Measurements from ENCODE around the gene PDE2A. TPM values are rescaled to one million over a fixed set of nuclear protein-coding genes. Genes with fewer than 3 reads are reported as not detected.

Gene PDE2A
- total RNA-seq, 1 experiment from 2014 or later: 9.6 TPM

DNA sequence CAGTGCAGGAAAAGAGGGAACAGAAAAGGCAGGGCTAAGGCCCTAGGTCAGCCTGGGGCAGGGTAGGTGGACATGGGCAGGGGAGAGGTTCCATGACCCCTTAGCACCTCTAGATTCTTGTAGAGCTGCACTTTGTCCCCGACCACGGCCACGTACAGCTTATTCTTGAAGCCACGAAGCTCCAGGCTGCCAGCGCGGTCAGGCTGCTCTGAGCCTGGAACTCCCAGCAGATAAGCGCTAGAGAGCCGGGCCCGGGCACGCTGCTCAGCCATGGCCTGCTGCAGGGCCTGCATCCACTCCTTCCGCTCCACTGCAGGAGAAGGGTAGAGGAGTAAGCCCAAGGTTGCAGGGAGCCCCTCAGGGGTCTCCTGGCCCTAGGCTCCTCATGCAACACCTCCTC, 36.1 kb upstream of the PDE2A start:
- peaks cover 8% of the 10 kb centered on the region; the same call in 1 of the 2 replicates for H3K36me3 ChIP-seq (ENCODE audit: low read depth)

GRCh38 chr11:72709478-72710238, 35.4 kb upstream of the PDE2A start:
- no peaks in the 10 kb centered on the region for H3K9me2 ChIP-seq (ENCODE audit: insufficient read depth)
- H2AFZ ChIP-seq: no peak overlapping the region
- no peak overlapping the region for H3K4me3 ChIP-seq
- no peaks in the 10 kb centered on the region; the same call in 1 of the 2 replicates for H3F3A ChIP-seq (ENCODE audit: insufficient read depth, low read depth)
- ChIA-PET POLR2A (ENCODE audit: unreplicated experiment) (interaction anchor here (0.6 kb wide), 1 partner anchor 40 kb away, joined by 4 read pairs; no protein-coding TSS in a partner anchor), CTCF (interaction anchor here (0.5 to 0.6 kb wide), 3 partner anchors 90 to 579 kb away, joined by 5 to 11 read pairs (median 5); no protein-coding TSS in a partner anchor)
- no TSS peak for BruUV-seq (replicated peaks)
- H3K4me1 ChIP-seq (replicated peaks; ENCODE audit: insufficient read depth): no peaks in the 10 kb centered on the region
- H3K27me3 ChIP-seq (ENCODE audit: insufficient read depth, low read depth): no peaks in the 10 kb centered on the region
- TF ChIP-seq, protein P1, sequence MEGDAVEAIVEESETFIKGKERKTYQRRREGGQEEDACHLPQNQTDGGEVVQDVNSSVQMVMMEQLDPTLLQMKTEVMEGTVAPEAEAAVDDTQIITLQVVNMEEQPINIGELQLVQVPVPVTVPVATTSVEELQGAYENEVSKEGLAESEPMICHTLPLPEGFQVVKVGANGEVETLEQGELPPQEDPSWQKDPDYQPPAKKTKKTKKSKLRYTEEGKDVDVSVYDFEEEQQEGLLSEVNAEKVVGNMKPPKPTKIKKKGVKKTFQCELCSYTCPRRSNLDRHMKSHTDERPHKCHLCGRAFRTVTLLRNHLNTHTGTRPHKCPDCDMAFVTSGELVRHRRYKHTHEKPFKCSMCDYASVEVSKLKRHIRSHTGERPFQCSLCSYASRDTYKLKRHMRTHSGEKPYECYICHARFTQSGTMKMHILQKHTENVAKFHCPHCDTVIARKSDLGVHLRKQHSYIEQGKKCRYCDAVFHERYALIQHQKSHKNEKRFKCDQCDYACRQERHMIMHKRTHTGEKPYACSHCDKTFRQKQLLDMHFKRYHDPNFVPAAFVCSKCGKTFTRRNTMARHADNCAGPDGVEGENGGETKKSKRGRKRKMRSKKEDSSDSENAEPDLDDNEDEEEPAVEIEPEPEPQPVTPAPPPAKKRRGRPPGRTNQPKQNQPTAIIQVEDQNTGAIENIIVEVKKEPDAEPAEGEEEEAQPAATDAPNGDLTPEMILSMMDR (conservative IDR thresholded peaks at IDR 0.05): no peak
- no peak for TF ChIP-seq EZH2 (IDR thresholded peaks at IDR 0.05; ENCODE audit: low read depth)
- no peak overlapping the region for H3K4me2 ChIP-seq
- no peaks in the 10 kb centered on the region for H3K79me2 ChIP-seq (ENCODE audit: low read depth)
- H3K27ac ChIP-seq: no peak overlapping the region
- H3K9me3 ChIP-seq (ENCODE audit: insufficient read depth, low read depth): no peaks in the 10 kb centered on the region
- peaks cover 30% of the 10 kb centered on the region for H4K20me1 ChIP-seq (ENCODE audit: insufficient read depth)
- H3K36me3 ChIP-seq (ENCODE audit: low read depth): peaks cover 8% of the 10 kb centered on the region; the same call in 1 of the 2 replicates
- intact Hi-C loops (cut with micrococcal nuclease; ENCODE audit: unreplicated experiment): no loop called here
- DNase-seq: no peak

More for the DNA sequence above, 36.1 kb upstream of the PDE2A start:
- H3K27ac ChIP-seq: no peak overlapping the region
- no peaks in the 10 kb centered on the region for H3K9me2 ChIP-seq (ENCODE audit: insufficient read depth)
- H3K9me3 ChIP-seq (ENCODE audit: insufficient read depth, low read depth): no peaks in the 10 kb centered on the region
- H3K4me3 ChIP-seq: no peak overlapping the region
- BruUV-seq (replicated peaks): no TSS peak
- POLR2A ChIA-PET (ENCODE audit: unreplicated experiment): no interaction called here
- TF ChIP-seq, protein P1 (conservative IDR thresholded peaks at IDR 0.05): no peak
- no peak for TF ChIP-seq EZH2 (IDR thresholded peaks at IDR 0.05; ENCODE audit: low read depth)
- peaks cover 35% of the 10 kb centered on the region for H4K20me1 ChIP-seq (ENCODE audit: insufficient read depth)
- H3K4me1 ChIP-seq (replicated peaks; ENCODE audit: insufficient read depth): no peaks in the 10 kb centered on the region
- CTCF ChIA-PET: no interaction called here
- no peak overlapping the region for H3K4me2 ChIP-seq
- intact Hi-C loops (cut with micrococcal nuclease; ENCODE audit: unreplicated experiment): no loop called here
- no peak overlapping the region for H2AFZ ChIP-seq
- peaks cover 5% of the 10 kb centered on the region for H3F3A ChIP-seq (ENCODE audit: insufficient read depth, low read depth)
- H3K27me3 ChIP-seq (ENCODE audit: insufficient read depth, low read depth): no peaks in the 10 kb centered on the region
- no peaks in the 10 kb centered on the region for H3K79me2 ChIP-seq (ENCODE audit: low read depth)
- DNase-seq: no peak

GRCh38 chr11:72707032-72707431, 32.8 kb upstream of the PDE2A start:
- intact Hi-C loops (cut with micrococcal nuclease; ENCODE audit: unreplicated experiment): no loop called here
- Histone ChIP-seq H3F3A (ENCODE audit: insufficient read depth, low read depth) (no peaks in the 10 kb centered on the region; the same call in 1 of the 2 replicates), H3K36me3 (ENCODE audit: low read depth) (peaks cover 17% of the 10 kb centered on the region; the same call in 1 of the 2 replicates), H4K20me1 (ENCODE audit: insufficient read depth) (peaks cover 23% of the 10 kb centered on the region), H3K4me2 (no peak overlapping the region), H2AFZ (no peak overlapping the region), H3K9me2 (ENCODE audit: insufficient read depth) (no peaks in the 10 kb centered on the region), H3K9me3 (ENCODE audit: insufficient read depth, low read depth) (no peaks in the 10 kb centered on the region), H3K27ac (no peak overlapping the region), H3K79me2 (ENCODE audit: low read depth) (no peaks in the 10 kb centered on the region), H3K4me1 (replicated peaks; ENCODE audit: insufficient read depth) (no peaks in the 10 kb centered on the region), H3K27me3 (ENCODE audit: insufficient read depth, low read depth) (no peaks in the 10 kb centered on the region), H3K4me3 (no peak overlapping the region)
- BruUV-seq (replicated peaks): no TSS peak
- CTCF ChIA-PET: no interaction called here
- POLR2A ChIA-PET (ENCODE audit: unreplicated experiment): interaction anchor here (0.6 kb wide), 1 partner anchor 884 kb away, joined by 3 read pairs; no protein-coding TSS in a partner anchor
- DNase-seq: no peak
- TF ChIP-seq, protein P1 (conservative IDR thresholded peaks at IDR 0.05): no peak
- no peak for TF ChIP-seq EZH2 (IDR thresholded peaks at IDR 0.05; ENCODE audit: low read depth)

Measured in PC-9 (cell line).